ENCODE measurements around the gene UROC1. TPM values are rescaled to one million over a fixed set of nuclear protein-coding genes. Genes with fewer than 3 reads are reported as not detected.

The UROC1 gene
- total and polyA plus RNA-seq, 2 of the 13 experiments (the other 11 are each of a cell fraction or from before 2014, with no cell fraction given): 0.71 to 1.3 TPM

DNA sequence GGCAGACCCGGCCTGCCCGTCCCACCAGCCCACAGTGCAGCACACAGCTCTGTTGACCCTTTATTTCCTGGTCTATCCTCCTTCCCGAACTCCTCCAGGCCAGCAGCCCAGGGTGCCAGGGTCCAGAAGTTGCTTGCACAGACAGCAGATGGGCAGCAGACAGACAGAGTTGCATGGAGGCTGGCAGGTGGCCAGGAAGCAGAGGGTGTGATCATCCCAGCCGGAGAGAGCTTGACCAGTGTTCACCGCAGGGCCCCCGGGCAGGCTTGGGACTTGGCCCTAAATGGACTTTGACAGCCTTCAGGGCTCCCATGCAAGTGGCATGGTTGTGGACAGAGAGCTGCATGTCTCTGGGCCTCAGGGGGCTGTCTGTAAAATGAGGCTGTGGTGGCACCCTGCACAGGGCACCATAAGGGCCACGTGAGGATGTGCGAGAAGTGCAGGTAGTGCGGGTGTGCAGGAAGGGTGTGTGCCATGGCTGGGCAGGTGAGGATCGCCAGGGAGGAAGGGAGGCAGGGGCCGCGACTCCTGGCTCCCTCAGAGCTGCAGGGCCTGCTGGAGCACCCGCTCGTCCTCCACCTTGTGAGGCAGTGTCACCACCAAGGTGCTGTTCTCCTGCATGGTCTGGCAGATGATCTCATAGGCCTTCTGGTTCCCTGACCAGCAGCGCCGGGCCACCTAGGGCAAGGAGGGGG is 35.6 kb downstream of the UROC1 start (continued):
- TF ChIP-seq, protein P1, sequence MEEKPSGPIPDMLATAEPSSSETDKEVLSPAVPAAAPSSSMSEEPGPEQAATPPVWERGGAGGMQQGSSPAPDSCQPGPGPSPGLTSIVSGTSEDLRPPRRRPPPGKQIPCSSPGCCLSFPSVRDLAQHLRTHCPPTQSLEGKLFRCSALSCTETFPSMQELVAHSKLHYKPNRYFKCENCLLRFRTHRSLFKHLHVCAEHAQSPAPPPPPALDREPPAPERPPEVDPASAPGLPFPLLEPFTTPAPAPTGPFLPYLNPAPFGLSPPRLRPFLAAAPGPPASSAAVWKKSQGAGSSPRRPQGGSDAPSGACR (CRISPR knock-in tag; IDR thresholded peaks at IDR 0.05): no peak
- TF ChIP-seq ZNF367 (CRISPR knock-in tag; IDR thresholded peaks at IDR 0.05; ENCODE audit: borderline replicate concordance): no peak
- no peak for TF ChIP-seq ZNF572 (CRISPR knock-in tag; IDR thresholded peaks at IDR 0.05)
- TF ChIP-seq SP4 (CRISPR knock-in tag; IDR thresholded peaks at IDR 0.05): no peak
- no peak; the same call in 1 of the 2 replicates for TF ChIP-seq ZBTB38 (CRISPR knock-in tag; IDR thresholded peaks at IDR 0.05)
- no peak for TF ChIP-seq SAFB2 (CRISPR knock-in tag; IDR thresholded peaks at IDR 0.05; ENCODE audit: borderline replicate concordance, low read depth)
- no peak for TF ChIP-seq ZNF713 (CRISPR knock-in tag; IDR thresholded peaks at IDR 0.05)
- TF ChIP-seq MED13 (CRISPR knock-in tag; IDR thresholded peaks at IDR 0.05): no peak
- peak; percentile 59 for TF ChIP-seq SKI (IDR thresholded peaks at IDR 0.05; ENCODE audit: partially characterized antibody)
- TF ChIP-seq, protein P2, sequence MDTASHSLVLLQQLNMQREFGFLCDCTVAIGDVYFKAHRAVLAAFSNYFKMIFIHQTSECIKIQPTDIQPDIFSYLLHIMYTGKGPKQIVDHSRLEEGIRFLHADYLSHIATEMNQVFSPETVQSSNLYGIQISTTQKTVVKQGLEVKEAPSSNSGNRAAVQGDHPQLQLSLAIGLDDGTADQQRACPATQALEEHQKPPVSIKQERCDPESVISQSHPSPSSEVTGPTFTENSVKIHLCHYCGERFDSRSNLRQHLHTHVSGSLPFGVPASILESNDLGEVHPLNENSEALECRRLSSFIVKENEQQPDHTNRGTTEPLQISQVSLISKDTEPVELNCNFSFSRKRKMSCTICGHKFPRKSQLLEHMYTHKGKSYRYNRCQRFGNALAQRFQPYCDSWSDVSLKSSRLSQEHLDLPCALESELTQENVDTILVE (CRISPR knock-in tag; IDR thresholded peaks at IDR 0.05): no peak
- TF ChIP-seq ZFP82 (CRISPR knock-in tag; IDR thresholded peaks at IDR 0.05; ENCODE audit: borderline replicate concordance): no peak
- TF ChIP-seq, protein P3, sequence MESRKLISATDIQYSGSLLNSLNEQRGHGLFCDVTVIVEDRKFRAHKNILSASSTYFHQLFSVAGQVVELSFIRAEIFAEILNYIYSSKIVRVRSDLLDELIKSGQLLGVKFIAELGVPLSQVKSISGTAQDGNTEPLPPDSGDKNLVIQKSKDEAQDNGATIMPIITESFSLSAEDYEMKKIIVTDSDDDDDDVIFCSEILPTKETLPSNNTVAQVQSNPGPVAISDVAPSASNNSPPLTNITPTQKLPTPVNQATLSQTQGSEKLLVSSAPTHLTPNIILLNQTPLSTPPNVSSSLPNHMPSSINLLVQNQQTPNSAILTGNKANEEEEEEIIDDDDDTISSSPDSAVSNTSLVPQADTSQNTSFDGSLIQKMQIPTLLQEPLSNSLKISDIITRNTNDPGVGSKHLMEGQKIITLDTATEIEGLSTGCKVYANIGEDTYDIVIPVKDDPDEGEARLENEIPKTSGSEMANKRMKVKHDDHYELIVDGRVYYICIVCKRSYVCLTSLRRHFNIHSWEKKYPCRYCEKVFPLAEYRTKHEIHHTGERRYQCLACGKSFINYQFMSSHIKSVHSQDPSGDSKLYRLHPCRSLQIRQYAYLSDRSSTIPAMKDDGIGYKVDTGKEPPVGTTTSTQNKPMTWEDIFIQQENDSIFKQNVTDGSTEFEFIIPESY (CRISPR knock-in tag; IDR thresholded peaks at IDR 0.05): no peak
- TF ChIP-seq ZNF841 (CRISPR knock-in tag; IDR thresholded peaks at IDR 0.05; ENCODE audit: borderline replicate concordance): no peak
- TF ChIP-seq, protein P4, sequence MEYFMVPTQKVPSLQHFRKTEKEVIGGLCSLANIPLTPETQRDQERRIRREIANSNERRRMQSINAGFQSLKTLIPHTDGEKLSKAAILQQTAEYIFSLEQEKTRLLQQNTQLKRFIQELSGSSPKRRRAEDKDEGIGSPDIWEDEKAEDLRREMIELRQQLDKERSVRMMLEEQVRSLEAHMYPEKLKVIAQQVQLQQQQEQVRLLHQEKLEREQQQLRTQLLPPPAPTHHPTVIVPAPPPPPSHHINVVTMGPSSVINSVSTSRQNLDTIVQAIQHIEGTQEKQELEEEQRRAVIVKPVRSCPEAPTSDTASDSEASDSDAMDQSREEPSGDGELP (IDR thresholded peaks at IDR 0.05; ENCODE audit: borderline replicate concordance, low read depth): peak; percentile 66; the same call in 1 of the 2 replicates
- no peak for TF ChIP-seq EHMT2 (IDR thresholded peaks at IDR 0.05; ENCODE audit: borderline replicate concordance, low read depth, low read length)
